Measurements from ENCODE around the gene HMGXB4.

HMGXB4 gene

DNA sequence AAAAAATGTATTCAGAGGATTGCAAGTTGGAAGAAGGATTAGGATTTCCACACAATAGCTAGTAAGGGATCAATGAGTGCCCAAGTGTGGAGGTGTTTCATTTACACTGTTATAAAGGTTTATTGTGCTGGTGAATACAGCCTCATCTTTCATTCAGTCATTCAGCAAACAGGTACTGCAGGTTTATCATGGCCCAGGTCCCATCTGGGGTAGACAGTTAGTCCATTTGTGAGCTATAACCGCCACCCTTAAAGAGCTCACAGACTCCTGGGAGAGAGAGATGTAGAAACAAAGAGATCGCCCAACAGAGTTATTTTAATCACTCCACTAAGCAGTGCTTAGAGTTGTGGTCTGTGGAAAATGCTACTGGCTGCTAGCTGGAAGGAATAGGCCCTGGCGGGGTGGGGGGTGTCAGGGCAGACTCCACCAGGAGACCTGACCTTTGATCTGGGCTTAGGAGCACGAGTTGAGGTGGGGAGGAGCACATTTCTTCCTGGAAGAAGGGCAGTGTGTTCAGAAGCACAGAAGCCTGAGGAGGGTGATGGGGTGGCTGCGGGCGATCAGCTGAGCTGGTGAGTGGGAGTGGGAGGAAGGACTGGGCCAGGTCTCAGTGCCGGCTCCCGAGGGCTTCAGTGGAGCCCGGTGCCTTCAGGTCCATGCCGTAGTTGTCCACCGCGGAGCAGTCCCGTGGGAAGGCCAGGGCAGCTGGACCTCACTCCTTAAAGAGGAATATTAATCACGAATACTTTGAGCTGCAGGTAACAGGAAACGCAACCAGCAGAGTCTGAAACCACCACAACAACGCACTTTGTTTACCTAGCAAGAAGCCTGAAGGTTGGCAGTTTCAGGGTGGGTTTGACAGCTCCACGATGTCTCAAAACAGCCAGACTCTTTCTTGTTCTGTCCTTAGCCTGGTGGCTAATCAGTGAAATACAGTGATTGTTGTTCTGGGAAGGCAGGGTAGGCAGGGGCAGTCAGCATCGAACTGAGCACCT is 53.6 kb downstream of the HMGXB4 start:
- DNase-seq (ENCODE audit: low spot score), result no peak

- DNase-seq (ENCODE audit: low spot score), result no peak
Measured at GRCh38 chr22:35311551-35311999, 54.3 kb downstream of the HMGXB4 start.

GRCh38 chr22:35312198-35313059 is 55.1 kb downstream of the HMGXB4 start:
- no peak for DNase-seq (ENCODE audit: low spot score)

GRCh38 chr22:35313311-35314121 is 56.2 kb downstream of the HMGXB4 start:
- DNase-seq (ENCODE audit: low spot score), result no peak

- DNase-seq (ENCODE audit: low spot score), result no peak
Measured at GRCh38 chr22:35314161-35314942, 57.1 kb downstream of the HMGXB4 start.

- DNase-seq (ENCODE audit: low spot score), result no peak
Measured at GRCh38 chr22:35315141-35315854, 58.0 kb downstream of the HMGXB4 start.

DNA sequence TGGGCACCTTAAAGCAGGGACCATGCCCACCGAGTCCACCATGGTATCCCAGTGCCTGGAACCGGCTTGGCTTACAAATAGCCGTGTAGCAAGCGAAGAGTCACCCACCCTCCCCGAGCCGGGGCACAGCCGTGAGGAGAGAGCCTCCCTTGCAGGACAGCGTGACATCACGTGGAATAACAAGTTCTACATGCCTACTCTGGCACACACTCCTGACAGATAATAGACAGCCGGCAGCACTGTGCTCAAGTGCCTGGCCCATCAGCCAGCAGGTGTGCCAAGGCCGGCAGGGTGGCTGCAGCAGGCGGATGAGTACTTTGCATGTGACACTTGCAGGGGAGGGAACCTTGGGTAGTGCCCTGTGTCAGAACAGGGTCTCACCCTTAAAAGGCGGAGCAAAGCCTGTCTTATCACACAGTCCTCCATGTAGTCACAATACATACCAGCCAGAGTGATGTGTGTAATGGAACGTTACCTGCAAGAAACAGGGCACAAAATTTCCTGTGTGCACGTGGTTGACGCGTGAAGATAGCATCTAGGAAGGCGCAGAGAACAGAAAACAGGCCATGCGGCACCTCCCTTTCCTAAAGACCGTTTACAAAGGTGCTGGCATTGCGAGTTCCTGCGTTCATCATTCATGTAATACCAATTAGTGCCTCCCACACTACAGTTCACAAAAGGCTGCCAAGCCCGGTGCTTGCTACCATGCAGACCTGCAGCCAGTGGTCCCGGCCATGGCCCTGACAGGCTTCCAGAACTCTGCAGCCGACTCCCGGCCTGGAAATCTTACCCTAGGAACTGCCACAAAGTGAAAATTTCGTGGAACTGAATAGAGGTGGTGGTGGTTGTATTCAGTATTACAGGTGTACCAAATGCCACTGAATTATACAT is 58.8 kb downstream of the HMGXB4 start:
- no peak for DNase-seq (ENCODE audit: low spot score)

- no peak for DNase-seq (ENCODE audit: low spot score)
Measured at GRCh38 chr22:35316751-35317150, 59.5 kb downstream of the HMGXB4 start.

DNA sequence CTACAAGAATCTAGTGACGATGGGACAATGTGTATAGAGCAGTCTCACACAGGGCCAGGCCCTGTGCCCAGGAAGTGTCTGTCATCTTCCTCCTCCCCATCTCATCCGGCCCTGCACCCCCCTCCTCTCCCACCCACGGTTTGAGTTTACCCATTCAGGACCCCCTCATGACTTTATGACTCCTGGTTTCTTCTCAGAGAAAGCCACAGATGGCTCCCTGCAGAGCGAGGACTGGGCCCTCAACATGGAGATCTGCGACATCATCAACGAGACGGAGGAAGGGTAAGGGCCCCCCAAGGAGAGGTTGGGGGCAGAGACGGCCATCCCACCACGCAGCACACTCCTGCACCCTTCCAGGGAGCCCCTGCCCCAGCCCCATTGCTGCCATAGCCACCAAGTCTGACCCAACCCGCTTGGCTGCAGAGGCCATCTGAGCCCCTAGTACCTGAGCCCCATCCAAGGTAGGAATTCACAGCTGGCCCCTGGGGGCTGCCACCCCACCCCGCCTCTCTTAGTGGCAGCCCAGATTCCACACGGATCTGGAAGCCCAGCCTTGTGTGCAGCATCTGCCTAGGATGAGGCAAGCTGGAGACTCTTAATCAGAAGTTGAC is 60.5 kb downstream of the HMGXB4 start:
- no peak for DNase-seq (ENCODE audit: low spot score)

- no peak for DNase-seq (ENCODE audit: low spot score)
Measured at GRCh38 chr22:35318346-35319215, 61.3 kb downstream of the HMGXB4 start.

DNA sequence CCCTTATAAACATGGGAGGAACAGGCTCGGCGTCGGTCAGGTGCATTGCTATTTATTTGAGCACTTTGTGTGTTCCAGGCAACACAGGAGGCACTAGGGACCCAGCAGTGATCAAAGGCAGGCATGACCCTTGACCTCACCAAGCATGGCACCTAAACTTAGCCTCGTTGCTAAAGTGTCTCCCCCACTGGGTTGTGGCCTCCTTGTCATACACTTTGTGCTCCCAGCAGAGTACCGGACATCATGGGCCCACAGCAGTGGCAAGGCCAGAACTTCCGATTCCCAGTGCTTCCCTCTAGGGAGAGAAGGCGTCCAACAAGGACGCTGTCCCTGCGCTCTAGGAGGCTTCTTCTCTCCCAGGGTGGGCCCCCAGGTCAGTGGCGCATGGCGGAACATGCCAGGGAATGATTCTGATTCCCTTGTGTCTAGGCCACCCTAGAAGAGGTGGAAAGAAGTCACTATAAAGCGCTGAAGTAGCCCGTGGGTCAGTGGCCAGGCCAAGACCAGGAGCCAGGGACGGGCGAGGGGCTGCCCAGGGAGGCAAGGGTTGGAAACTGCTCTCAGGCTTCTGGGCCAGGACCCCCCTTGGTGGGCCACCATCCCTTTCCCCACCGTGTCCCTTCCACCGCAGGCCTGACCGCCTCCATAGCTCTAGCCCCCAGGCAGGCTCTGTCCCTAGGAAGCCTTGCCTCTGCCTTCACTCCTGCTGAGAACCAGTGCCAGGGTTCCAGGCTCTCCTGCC is 62.1 kb downstream of the HMGXB4 start:
- no peak for DNase-seq (ENCODE audit: low spot score)

DNA sequence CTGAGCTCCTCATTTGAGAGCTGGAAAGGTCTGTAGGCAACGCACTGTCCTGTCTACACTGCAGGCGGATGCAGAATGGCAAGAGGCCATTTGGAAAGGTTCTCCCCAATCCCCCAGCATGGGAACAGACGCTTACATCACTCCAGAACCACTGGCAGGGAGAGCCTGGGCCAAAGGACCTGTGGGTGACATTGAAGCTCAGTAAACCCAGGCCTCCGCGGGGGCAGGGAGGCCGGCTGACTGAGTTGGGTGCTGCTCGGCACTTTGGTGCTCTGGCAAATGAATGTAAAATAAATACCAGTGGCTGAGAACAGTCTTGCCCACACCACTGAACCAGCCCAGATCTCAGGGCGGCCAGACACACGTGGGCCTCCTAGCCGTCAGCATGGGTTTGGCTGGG is 64.8 kb downstream of the HMGXB4 start:
- DNase-seq (ENCODE audit: low spot score), result no peak

DNA sequence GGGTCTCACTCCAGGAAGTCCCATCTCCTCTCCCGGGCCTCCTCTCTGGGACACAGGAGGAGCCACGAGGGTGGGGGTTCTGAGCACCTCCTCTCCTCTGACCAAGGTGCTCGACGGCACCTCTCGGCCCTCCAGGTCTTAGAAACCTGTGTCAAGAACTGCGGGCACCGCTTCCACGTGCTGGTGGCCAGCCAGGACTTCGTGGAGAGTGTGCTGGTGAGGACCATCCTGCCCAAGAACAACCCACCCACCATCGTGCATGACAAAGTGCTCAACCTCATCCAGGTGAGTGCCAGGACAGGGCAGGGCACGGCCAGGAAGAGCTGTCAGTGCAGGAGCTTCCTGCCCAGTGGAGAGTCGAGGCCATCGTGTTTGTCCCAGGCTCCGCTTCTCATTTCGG is 65.6 kb downstream of the HMGXB4 start:
- DNase-seq (ENCODE audit: low spot score), result no peak

DNA sequence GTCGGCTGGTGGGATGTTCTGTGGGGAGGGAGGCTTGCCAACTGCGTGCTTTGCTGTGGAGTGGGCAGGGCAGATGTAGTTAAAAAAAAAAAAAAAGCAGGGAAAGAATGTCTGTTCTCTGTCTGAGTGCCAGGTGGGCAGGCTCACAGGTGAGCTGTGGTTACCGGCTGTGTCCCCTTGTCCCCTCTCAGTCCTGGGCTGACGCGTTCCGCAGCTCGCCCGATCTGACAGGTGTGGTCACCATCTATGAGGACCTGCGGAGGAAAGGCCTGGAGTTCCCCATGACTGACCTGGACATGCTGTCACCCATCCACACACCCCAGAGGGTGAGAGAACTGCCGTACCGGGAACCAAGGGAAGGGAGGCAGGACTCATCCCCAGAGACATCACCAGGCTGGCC is 66.0 kb downstream of the HMGXB4 start:
- no peak for DNase-seq (ENCODE audit: low spot score)

GRCh38 chr22:35324067-35324466 is 66.8 kb downstream of the HMGXB4 start:
- DNase-seq (ENCODE audit: low spot score), result no peak

GRCh38 chr22:35324762-35325161 is 67.5 kb downstream of the HMGXB4 start:
- no peak for DNase-seq (ENCODE audit: low spot score)

DNA sequence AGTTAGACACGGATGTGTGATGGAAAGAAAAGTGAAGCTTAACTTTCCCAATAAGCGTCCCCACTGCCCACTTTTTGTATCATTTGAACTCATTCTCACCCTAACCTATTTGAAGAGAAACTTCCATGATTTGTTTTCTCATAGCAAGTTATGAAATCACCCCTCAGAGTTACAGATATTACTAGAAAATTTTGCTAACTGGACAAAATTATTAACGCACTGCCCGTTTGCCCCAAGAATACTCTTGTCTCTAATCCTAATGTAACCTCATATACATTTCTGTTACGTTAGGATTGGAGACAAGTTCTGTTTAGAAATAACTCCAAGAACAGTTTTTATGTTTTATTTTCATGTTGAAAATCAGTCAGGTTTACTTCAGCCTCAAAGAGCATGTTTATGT is 67.9 kb downstream of the HMGXB4 start:
- DNase-seq (ENCODE audit: low spot score), result no peak

All from COLO829 (cell line).